Kidney epithelial cell (primary cell): ENCODE measurements around the gene POM121. TPM values are rescaled to one million over a fixed set of nuclear protein-coding genes. Genes with fewer than 3 reads are reported as not detected.
"Not testable (repeated sequence)": the region's sequence is repeated elsewhere in the genome, so short reads cannot be mapped to it uniquely, and the experiment has no call there.

Source experiments
- DNase-seq: peaks from one replicate; pipeline ENCODE4 v3.0.0-alpha.2; 2010; ENCODE audit warnings: low read depth
- H3K27me3 ChIP-seq: 2 replicates; pipeline ENCODE4 v1.6.0; 2011; ENCODE audit warnings: low read length; ENCODE audit not compliant: control insufficient read depth, insufficient read depth
- H3K36me3 ChIP-seq: 2 replicates; pipeline ENCODE4 v1.5.1; 2011; ENCODE audit warnings: low read length; ENCODE audit not compliant: control insufficient read depth, insufficient read depth
- H3K4me3 ChIP-seq: 2 replicates; pipeline ENCODE4 v1.5.1; 2011; ENCODE audit warnings: low read depth, mild to moderate bottlenecking, control low read depth, low read length
- total RNA-seq: library from RNA; depleted of rRNA; stranded (reverse); fragments of >200 nt; gene quantifications from 2 replicates; pipeline ENCODE4 v1.2.3, GENCODE V29; 2015
- TF ChIP-seq, protein P1 (sequence below): IDR thresholded peaks from 2 replicates; pipeline ENCODE4 v1.5.1; 2011; ENCODE audit warnings: mild to moderate bottlenecking, moderate library complexity, low read length, control low read depth, inconsistent platforms; ENCODE audit not compliant: insufficient read depth, poor library complexity, severe bottlenecking

Gene POM121
- total RNA-seq, 1 donor from 2014 or later: 17.8 TPM

DNA sequence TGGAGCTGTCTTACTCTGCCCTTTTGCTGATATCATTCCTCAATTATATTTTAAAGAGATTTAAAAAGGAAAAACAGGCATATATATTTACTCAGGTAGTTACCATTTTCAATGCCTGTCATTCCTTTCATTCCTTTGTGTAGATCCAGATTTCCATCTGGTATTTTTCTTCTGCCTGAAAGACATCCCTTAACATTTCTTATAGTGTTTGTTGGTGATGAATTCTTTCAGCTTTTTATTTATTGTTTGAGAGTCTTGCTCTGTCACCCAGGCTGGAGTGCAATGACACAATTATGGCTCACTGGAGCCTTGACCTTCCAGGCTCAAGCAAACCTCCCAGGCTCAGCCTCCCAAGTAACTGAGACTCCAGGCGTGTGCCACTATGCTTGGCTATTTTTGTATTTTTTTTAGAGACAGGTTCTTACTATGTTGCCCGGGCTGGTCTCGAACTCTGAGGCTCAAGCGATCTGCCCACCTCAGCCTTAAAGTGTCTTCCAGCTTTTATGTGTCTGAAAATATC lies 5.6 kb upstream of the POM121 start:
- TF ChIP-seq, protein P1, sequence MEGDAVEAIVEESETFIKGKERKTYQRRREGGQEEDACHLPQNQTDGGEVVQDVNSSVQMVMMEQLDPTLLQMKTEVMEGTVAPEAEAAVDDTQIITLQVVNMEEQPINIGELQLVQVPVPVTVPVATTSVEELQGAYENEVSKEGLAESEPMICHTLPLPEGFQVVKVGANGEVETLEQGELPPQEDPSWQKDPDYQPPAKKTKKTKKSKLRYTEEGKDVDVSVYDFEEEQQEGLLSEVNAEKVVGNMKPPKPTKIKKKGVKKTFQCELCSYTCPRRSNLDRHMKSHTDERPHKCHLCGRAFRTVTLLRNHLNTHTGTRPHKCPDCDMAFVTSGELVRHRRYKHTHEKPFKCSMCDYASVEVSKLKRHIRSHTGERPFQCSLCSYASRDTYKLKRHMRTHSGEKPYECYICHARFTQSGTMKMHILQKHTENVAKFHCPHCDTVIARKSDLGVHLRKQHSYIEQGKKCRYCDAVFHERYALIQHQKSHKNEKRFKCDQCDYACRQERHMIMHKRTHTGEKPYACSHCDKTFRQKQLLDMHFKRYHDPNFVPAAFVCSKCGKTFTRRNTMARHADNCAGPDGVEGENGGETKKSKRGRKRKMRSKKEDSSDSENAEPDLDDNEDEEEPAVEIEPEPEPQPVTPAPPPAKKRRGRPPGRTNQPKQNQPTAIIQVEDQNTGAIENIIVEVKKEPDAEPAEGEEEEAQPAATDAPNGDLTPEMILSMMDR: no peak
- no peak for DNase-seq
- Histone ChIP-seq H3K36me3 (no peaks in the 10 kb centered on the region), H3K4me3 (no peak overlapping the region), H3K27me3 (no peaks in the 10 kb centered on the region)

DNA sequence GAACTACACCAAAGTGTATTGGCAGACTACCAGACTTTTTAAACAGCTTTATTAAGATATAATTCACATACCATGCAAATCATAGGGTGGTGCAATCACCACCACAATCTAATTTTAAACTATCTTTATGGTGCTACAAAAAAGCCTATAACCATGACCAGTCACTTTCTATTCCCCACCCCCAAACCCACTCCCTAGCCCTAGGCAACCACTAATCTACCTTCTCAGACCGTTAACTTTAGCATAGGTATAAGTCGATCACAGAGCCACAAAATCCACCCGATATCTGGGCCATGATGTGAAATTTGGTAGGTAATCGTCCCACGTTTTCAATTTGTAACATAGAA lies 536 bp upstream of the POM121 start:
- peak overlapping the region; percentile 95 for H3K4me3 ChIP-seq
- no peak for DNase-seq
- no peaks in the 10 kb centered on the region for H3K36me3 ChIP-seq
- no peaks in the 10 kb centered on the region for H3K27me3 ChIP-seq
- TF ChIP-seq, protein P1: no peak

DNA sequence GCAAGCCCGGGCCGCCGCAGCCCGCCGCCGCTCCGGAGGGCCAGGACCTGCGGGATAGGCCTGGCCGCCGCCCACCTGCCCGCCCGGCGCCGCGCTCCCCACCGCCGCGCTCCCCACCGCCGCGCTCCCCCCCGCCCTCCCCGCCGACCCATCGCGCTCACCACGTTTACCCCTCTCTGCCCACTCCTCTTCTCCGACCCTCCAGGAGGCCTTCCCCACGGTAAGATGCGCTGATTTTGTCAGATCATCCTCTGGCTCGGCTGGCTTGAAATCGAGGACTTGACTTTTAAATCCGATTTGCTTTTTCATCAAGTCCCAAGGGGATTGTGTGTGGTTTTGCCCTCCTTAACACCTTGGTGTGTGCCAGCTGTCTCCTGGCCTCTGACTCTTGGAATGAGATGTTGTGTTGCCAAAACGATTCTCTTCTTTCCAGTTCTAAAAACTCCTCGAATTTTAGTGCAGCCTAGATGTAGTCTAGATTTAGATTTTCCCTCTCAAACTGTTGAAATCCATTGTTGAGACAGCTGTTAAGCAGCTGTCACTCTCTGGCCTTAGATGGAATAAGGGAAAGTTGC lies 738 bp downstream of the POM121 start:
- DNase-seq: no peak
- Histone ChIP-seq H3K4me3 (peak overlapping the region; percentile 95), H3K36me3 (no peaks in the 10 kb centered on the region), H3K27me3 (no peaks in the 10 kb centered on the region)
- TF ChIP-seq, protein P1: no peak

GRCh38 chr7:72927791-72928190 lies 2.9 kb downstream of the POM121 start:
- not testable (repeated sequence) for DNase-seq

DNA sequence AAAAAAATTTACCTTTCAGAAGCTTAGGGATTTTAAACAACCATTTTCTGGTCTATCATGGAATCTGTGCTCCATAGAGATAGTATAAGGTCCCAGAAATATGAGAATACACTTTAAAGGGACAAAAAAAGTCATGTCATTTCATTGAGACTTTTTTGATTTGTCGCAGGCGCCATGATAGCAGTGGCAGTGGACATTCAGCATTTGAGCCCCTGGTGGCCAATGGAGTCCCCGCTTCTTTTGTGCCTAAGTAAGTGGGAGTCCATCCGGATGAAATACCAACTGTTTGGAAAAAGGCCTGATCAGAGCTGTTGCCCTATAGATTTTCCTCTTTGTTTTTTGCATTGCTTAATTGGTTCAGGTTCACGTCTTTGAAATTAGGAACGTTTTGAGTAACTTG lies 3.3 kb downstream of the POM121 start:
- H3K27me3 ChIP-seq, H3K4me3 ChIP-seq, DNase-seq, H3K36me3 ChIP-seq: not testable (repeated sequence)

More at GRCh38 chr7:72927791-72928190, 2.9 kb downstream of the POM121 start:
- not testable (repeated sequence) for H3K4me3 ChIP-seq, H3K27me3 ChIP-seq, H3K36me3 ChIP-seq

GRCh38 chr7:72942022-72942705 lies 17.3 kb downstream of the POM121 start:
- not testable (repeated sequence) for H3K36me3 ChIP-seq, DNase-seq, H3K4me3 ChIP-seq, H3K27me3 ChIP-seq

GRCh38 chr7:72942956-72943355 lies 18.1 kb downstream of the POM121 start:
- H3K36me3 ChIP-seq, H3K27me3 ChIP-seq, DNase-seq, H3K4me3 ChIP-seq: not testable (repeated sequence)

DNA sequence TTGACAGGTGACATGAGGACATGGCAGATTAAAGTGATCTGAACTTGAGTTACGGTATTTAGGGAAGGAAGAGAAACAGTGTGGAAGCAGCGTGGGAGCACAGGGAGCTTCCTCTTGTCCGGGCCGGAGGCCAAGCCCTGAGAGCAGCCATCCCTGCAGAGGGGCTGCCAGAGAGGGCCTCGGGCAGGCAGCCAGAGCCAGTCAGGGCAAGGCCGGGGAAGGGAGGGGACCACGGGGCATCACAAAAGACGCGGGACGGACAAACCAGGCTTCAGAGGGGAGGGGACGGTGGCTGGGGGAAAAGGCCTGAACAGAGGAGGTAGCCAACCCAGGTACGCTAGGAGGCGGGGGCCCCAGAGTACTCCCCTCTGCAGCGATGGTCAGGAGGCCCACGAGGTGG lies 20.0 kb downstream of the POM121 start:
- H3K27me3 ChIP-seq, H3K4me3 ChIP-seq, H3K36me3 ChIP-seq, DNase-seq: not testable (repeated sequence)

GRCh38 chr7:72945597-72945996 lies 20.7 kb downstream of the POM121 start:
- not testable (repeated sequence) for DNase-seq, H3K27me3 ChIP-seq, H3K36me3 ChIP-seq, H3K4me3 ChIP-seq
